BLaER1 (cell line): ENCODE measurements around the gene CFAP298.
"Not testable (repeated sequence)": the region's sequence is repeated elsewhere in the genome, so short reads cannot be mapped to it uniquely, and the experiment has no call there.

ENCODE experiments used
- H3K27ac ChIP-seq: shearing (Covaris generic); formaldehyde crosslinking; 2 replicates; pipeline ENCODE4 v1.8.1; 2022
- H3K27me3 ChIP-seq: shearing (Covaris generic); formaldehyde crosslinking; 2 replicates; pipeline ENCODE4 v1.8.1; 2022
- H3K36me3 ChIP-seq: shearing (Covaris generic); formaldehyde crosslinking; 2 replicates; pipeline ENCODE4 v1.8.1; 2022
- H3K4me1 ChIP-seq: shearing (Covaris generic); formaldehyde crosslinking; 2 replicates; pipeline ENCODE4 v1.8.1; 2022
- H3K4me2 ChIP-seq: shearing (Covaris generic); formaldehyde crosslinking; 2 replicates; pipeline ENCODE4 v1.8.1; 2022
- H3K4me3 ChIP-seq: shearing (Covaris generic); formaldehyde crosslinking; 2 replicates; pipeline ENCODE4 v1.8.1; 2022
- H3K9ac ChIP-seq: shearing (Covaris generic); formaldehyde crosslinking; 2 replicates; pipeline ENCODE4 v1.8.1; 2022
- H3K9me3 ChIP-seq: shearing (Covaris generic); formaldehyde crosslinking; 2 replicates; pipeline ENCODE4 v1.8.1; 2022
- H4K20me1 ChIP-seq: shearing (Covaris generic); formaldehyde crosslinking; 2 replicates; pipeline ENCODE4 v1.8.1; 2022
- Cebpa-rat ChIP-seq: shearing (Covaris generic); IDR thresholded peaks from 2 replicates; pipeline ENCODE4 v1.8.1; 2022

Gene CFAP298, protein sequence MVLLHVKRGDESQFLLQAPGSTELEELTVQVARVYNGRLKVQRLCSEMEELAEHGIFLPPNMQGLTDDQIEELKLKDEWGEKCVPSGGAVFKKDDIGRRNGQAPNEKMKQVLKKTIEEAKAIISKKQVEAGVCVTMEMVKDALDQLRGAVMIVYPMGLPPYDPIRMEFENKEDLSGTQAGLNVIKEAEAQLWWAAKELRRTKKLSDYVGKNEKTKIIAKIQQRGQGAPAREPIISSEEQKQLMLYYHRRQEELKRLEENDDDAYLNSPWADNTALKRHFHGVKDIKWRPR

DNA sequence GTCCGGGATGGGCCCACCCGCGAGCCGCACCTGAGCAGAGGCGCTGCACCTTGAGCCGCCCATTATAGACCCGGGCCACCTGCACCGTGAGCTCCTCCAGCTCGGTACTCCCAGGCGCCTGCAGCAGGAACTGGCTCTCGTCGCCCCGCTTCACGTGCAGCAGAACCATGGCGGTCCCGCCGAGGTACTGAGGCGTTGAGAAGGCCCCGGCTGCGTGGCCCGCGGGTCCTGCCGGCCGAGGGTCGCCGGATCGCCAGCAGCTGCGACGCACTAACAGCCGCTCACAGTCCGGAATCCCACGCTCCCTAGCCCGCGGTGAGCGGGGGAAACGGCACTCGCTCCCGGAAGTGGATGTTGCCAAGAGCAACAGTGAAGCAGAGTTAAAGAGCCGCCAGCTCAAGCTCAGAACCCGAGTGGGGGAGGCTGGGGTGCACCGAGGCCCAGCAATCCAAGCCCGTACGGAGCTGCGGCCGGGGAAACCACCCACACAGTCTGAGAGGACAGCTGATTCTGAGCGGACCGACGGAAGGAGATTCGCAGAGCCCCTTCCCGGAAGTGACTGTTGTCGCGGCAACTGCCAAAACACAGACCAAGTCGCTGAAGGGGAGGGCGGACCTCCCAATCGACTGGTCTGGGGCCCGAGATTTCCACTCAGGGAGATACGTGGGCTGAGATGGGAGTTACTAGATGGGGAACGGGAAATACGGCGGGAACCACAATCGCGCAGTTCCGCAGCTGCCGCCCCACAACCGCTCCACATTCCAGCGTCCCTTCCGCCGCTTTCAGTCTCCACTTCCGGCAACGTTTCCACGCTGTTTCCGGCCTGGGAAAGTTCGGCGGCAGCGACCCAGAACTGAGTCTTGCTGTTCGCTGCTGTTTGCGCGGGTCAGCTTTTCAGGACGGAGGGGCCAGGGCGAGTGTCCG is at the start of gene CFAP298:
Gene CFAP298 (minus strand): TSS at position 303 of the 924 bp plus-strand sequence. CDS start 134 bp downstream, at position 169.
- Histone ChIP-seq H3K27ac (peak within 1 kb of the TSS; percentile 82), H3K4me2 (peak within 1 kb of the TSS; percentile 80), H3K9me3 (no peaks in the 10 kb centered on the region), H3K27me3 (no peaks in the 10 kb centered on the region), H3K4me3 (peak within 1 kb of the TSS; percentile 99), H3K9ac (peak within 1 kb of the TSS; percentile 87), H4K20me1 (peaks cover 19% of the 10 kb centered on the region), H3K36me3 (peaks cover 30% of the 10 kb centered on the region), H3K4me1 (peaks cover 21% of the 10 kb centered on the region)
- TF ChIP-seq Cebpa-rat = no peak

DNA sequence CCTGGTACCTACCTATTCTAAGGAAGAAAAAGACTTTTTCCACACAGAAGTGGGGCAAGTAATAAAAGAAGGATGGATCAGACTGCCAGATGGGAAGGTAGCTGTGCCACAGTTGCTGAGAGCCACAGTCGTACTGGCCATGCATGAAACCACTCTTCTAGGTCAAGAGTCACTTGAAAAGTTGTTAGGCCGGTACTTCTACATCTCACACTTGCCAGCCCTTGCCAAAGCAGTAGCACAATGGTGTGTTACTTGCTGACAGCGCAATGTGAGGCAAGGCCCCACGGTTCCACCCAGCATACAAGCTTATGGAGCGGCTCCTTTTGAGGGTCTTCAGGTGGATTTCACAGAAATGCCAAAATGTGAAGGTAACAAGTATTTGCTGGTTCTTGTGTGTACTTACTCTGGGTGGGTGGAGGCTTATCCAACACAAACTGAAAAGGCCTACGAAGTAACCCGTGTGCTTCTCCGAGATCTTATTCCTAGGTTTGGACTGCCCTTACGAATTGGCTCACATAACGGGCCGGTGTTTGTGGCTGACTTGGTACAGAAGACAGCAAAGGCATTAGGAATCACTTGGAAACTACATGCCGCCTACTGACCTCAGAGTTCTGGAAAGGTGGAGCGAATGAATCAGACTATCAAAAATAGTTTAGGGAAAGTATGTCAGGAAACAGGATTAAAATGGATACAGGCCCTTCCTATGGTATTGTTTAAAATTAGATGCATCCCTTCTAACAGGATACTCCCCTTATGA is 49.0 kb upstream of the CFAP298 start:
- not testable (repeated sequence) for H4K20me1 ChIP-seq, H3K4me1 ChIP-seq, H3K27ac ChIP-seq, H3K4me3 ChIP-seq, H3K9ac ChIP-seq, H3K4me2 ChIP-seq, H3K27me3 ChIP-seq
- peaks cover 87% of the 10 kb centered on the region for H3K36me3 ChIP-seq
- H3K9me3 ChIP-seq = peaks cover 84% of the 10 kb centered on the region

DNA sequence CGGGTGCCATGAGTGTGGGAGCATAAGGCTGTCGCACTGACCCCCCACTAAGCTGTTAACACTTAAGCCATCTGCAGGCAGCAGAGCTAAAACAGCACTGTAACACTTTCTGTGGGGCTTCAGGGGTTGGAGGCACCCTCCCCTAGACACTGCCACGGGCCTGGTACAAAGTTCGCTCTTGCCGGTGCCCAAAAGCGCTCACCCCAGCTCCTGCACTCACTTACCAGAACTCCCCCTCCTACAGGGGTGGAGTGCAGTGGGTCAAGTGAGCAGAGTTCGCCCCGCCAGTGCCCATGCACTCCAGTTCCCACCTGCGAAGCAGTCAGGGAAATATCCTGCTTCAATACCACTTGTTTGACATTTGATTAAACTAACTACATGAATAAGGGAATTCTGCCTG is 46.3 kb upstream of the CFAP298 start:
- TF ChIP-seq Cebpa-rat = no peak
- H3K9me3 ChIP-seq = peaks cover 57% of the 10 kb centered on the region
- H3K4me2 ChIP-seq = no peak overlapping the region
- no peak overlapping the region for H3K27ac ChIP-seq
- H3K9ac ChIP-seq = no peak overlapping the region
- H4K20me1 ChIP-seq = no peaks in the 10 kb centered on the region
- no peak overlapping the region for H3K4me3 ChIP-seq
- no peaks in the 10 kb centered on the region for H3K27me3 ChIP-seq
- no peaks in the 10 kb centered on the region for H3K4me1 ChIP-seq
- H3K36me3 ChIP-seq = peaks cover 63% of the 10 kb centered on the region

DNA sequence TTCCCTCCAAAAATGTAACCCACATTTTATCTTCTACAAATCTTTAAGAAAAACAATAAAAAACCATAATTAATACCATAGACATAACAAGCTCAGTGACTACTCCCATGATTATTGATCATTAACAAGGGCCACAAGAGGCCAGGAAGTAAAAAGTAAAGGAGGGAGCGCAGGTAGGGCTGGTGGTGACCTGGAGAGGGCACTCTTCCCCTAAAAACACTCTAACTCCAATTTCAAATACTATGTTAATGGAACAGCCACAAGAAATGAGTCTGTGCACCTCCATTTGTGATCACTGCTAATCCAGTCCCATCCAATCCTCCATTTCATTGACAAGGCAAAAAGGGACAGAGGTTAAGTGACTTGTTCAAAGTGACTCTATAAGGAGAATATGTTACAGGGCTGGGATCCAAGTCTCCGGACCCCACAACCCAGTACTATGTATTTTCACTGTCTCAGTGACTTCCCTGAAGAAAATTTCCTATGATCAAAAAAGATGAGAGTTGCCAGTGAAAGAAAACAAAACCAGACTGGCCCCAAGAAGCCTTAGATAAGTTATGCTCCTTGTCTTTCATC is 41.2 kb upstream of the CFAP298 start:
- Histone ChIP-seq H3K4me1 (peaks cover 10% of the 10 kb centered on the region), H3K4me3 (no peak overlapping the region), H3K9ac (no peak overlapping the region), H3K27ac (no peak overlapping the region), H3K4me2 (no peak overlapping the region), H3K9me3 (peaks cover 9% of the 10 kb centered on the region), H3K27me3 (no peaks in the 10 kb centered on the region), H4K20me1 (no peaks in the 10 kb centered on the region), H3K36me3 (peaks cover 22% of the 10 kb centered on the region)
- no peak for TF ChIP-seq Cebpa-rat

DNA sequence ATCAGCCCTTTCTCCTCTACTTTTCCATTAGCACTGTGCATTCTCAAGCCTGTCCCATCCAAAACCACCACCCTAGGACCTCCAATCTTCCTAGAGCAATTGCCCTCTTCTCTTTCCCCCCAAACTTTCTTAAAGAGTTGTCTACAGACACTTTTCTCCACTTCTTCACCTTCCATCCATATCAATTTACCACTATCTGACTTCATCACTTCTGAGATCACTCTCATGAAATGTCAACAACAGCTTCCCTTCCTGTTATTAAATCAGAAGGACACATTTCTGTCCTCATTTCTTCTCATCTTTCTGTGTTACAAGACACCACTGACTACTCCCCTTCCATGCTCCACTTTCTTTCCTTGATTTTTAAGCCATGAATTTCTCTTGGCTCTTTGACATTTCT is 36.0 kb upstream of the CFAP298 start:
- Histone ChIP-seq H3K27ac (no peak overlapping the region), H3K4me1 (peaks cover 10% of the 10 kb centered on the region), H3K36me3 (peaks cover 20% of the 10 kb centered on the region; the same call in 1 of the 2 replicates), H4K20me1 (no peaks in the 10 kb centered on the region), H3K9ac (no peak overlapping the region), H3K9me3 (no peaks in the 10 kb centered on the region), H3K4me2 (no peak overlapping the region), H3K4me3 (no peak overlapping the region), H3K27me3 (no peaks in the 10 kb centered on the region)
- TF ChIP-seq Cebpa-rat = no peak

DNA sequence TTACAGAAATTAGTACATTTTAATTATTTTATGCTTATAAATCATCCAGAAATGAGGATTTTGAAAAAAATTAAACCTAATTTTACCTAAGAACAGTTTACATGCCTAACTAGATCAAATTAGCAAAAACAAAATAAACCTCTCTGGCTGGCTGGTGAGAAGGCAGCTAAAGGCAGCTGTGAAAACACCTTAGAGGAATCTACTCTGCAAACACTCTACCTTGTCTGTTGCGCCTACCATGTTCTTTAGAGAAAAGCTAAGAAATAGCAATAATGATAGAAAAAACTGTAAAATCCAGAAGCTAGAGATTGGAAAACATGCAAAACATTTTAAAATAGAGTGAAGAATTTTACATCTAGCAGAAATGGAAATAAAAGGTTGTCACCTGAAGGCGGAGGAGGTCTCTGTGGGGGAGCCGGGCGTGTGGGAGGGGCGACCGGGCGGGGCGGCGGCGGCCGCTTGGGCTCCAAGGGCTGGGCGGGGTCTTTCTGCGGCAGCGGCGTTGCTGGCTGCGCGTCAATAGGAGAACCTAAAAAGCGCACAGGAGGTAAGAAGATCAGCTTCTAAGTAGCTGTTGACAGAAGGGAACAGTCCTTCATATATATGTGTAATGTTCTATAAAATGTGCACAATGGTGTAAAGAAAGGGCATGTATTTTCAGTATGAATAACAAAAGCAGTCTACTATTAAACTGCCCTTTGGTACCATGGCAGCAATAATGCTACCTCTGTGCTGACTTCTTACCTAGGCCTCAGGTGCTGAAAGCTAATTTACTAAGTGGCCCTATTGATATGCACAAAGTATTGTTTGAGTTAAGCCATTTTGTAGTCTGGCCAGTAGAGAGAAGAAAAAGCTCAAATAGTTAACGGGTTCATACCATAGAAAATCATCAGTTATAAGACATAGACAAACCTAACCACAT is 33.3 kb upstream of the CFAP298 start:
- H3K4me3 ChIP-seq = no peak overlapping the region
- H4K20me1 ChIP-seq = no peaks in the 10 kb centered on the region
- H3K27ac ChIP-seq = no peak overlapping the region
- no peak for TF ChIP-seq Cebpa-rat
- no peaks in the 10 kb centered on the region for H3K27me3 ChIP-seq
- H3K9ac ChIP-seq = no peak overlapping the region
- no peak overlapping the region for H3K4me2 ChIP-seq
- H3K4me1 ChIP-seq = peaks cover 2% of the 10 kb centered on the region
- no peaks in the 10 kb centered on the region for H3K9me3 ChIP-seq
- H3K36me3 ChIP-seq = peaks cover 24% of the 10 kb centered on the region

DNA sequence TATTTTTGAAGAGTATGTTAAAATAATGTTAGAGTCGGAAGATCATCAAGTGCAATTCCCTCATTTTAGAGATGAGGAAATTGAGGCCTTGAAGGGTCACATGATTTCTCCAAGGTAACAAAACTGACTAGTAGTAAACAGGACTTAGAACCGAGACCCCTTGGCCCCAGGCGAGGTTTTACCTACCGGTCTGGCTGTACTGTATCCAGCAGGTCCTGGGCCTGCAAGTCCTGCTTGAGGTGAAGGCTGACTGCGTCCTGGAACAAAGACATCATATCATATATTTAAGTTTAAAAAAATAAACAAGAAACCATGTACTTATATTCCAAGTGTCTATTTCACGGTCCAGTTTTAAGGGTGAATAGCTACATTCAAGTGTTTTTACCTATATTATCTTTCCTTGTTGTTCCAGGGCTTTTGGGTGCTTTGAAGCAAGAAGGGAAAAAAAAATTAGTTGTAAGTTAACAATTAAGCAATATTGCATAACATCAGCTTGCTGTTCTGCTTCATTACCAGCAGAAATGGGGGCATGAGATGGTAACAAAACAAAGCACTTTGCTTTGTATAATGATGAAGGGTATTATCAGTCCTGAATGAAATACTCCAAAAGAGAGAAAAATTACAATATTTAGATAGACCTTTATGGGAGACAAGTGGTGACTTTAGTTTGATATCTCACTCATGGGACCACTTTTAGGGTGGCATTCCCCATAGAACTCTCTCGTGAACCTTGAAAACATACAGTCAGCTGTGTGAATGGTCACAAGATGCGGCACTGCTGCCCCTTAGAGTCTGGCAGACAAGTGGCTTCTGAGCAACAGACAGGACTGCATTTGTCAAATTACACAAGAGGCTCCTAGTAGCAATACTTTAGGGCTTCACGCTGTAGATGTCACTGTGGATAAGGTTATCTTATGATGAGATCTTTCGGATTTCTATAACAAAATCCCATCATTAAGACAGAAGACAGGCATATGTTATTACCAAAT is 29.8 kb upstream of the CFAP298 start:
- no peak overlapping the region for H3K9ac ChIP-seq
- peaks cover 36% of the 10 kb centered on the region for H3K36me3 ChIP-seq
- H3K27me3 ChIP-seq = no peaks in the 10 kb centered on the region
- H4K20me1 ChIP-seq = no peaks in the 10 kb centered on the region
- no peak overlapping the region for H3K4me2 ChIP-seq
- no peaks in the 10 kb centered on the region for H3K9me3 ChIP-seq
- no peak for TF ChIP-seq Cebpa-rat
- H3K27ac ChIP-seq = no peak overlapping the region
- H3K4me1 ChIP-seq = no peaks in the 10 kb centered on the region
- no peak overlapping the region for H3K4me3 ChIP-seq
